Hepatocyte (in vitro differentiated cells): ENCODE measurements around the gene CLK1. TPM values are rescaled to one million over a fixed set of nuclear protein-coding genes. Genes with fewer than 3 reads are reported as not detected.

Source experiments
- DNase-seq: peaks from one replicate; pipeline ENCODE4 v3.0.0-alpha.2; 2016; ENCODE audit warnings: low spot score
- H2AFZ ChIP-seq: fragments of 200-600 bp; sonication (generic); 2 replicates; pipeline ENCODE4 v1.6.0; 2016; ENCODE audit warnings: antibody characterized with exemption, mild to moderate bottlenecking
- H3K27ac ChIP-seq: fragments of 200-600 bp; sonication (generic); 2 replicates; pipeline ENCODE4 v1.5.1; 2016; ENCODE audit warnings: mild to moderate bottlenecking
- H3K27me3 ChIP-seq: fragments of 200-600 bp; sonication (generic); 2 replicates; pipeline ENCODE4 v1.6.1; 2016
- H3K36me3 ChIP-seq: fragments of 200-600 bp; sonication (generic); replicated peaks from 2 replicates; pipeline ENCODE4 v1.5.1; 2016; ENCODE audit warnings: low read depth; ENCODE audit not compliant: insufficient read depth
- H3K4me1 ChIP-seq: fragments of 200-600 bp; sonication (generic); 2 replicates; pipeline ENCODE4 v1.5.1; 2016; ENCODE audit warnings: mild to moderate bottlenecking, moderate library complexity; ENCODE audit not compliant: insufficient read depth
- H3K4me2 ChIP-seq: fragments of 200-600 bp; sonication (generic); 2 replicates; pipeline ENCODE4 v1.6.0; 2016
- H3K4me3 ChIP-seq: fragments of 200-600 bp; sonication (generic); 2 replicates; pipeline ENCODE4 v1.5.1; 2016; ENCODE audit warnings: mild to moderate bottlenecking
- H3K79me2 ChIP-seq: fragments of 200-600 bp; sonication (generic); 2 replicates; pipeline ENCODE4 v1.6.0; 2017; ENCODE audit warnings: mild to moderate bottlenecking
- H3K9me2 ChIP-seq: fragments of 200-600 bp; sonication (generic); replicated peaks from 2 replicates; pipeline ENCODE4 v1.6.0; 2017; ENCODE audit warnings: mild to moderate bottlenecking; ENCODE audit not compliant: insufficient read depth
- H3K9me3 ChIP-seq: fragments of 200-600 bp; sonication (generic); 2 replicates; pipeline ENCODE4 v1.5.1; 2016; ENCODE audit warnings: low read depth, mild to moderate bottlenecking
- H4K20me1 ChIP-seq: fragments of 200-600 bp; sonication (generic); 2 replicates; pipeline ENCODE4 v1.6.0; 2016; ENCODE audit warnings: mild to moderate bottlenecking; ENCODE audit not compliant: insufficient read depth, poor library complexity, severe bottlenecking
- CTCF ChIP-seq: fragments of 200-600 bp; sonication (generic); IDR thresholded peaks from 2 replicates; pipeline ENCODE4 v1.5.1; 2016; ENCODE audit warnings: antibody characterized with exemption, mild to moderate bottlenecking; ENCODE audit not compliant: poor library complexity
- EZH2 ChIP-seq: fragments of 200-600 bp; sonication (generic); IDR thresholded peaks from 2 replicates; pipeline ENCODE4 v1.6.1; 2016; ENCODE audit warnings: antibody characterized with exemption, mild to moderate bottlenecking, borderline replicate concordance
- EZH2phosphoT487 ChIP-seq: fragments of 200-600 bp; sonication (generic); IDR thresholded peaks from one replicate; pipeline ENCODE4 v1.6.1; 2018; ENCODE audit warnings: antibody characterized with exemption, mild to moderate bottlenecking, low read depth, moderate library complexity; ENCODE audit not compliant: unreplicated experiment, severe bottlenecking
- WGBS: methylation state at CpG from one replicate; pipeline ENCODE4 v1.1.6; 2016; ENCODE audit warnings: low lambda C conversion rate; ENCODE audit errors: missing lambda C conversion rate; 5-methylcytosine and 5-hydroxymethylcytosine counted together
- polyA plus RNA-seq: library from polyadenylated mRNA; unstranded; fragments of >200 nt; fragmentation: Nextera tagmentation; extraction: Ambion mirVana; gene quantifications from 2 replicates; pipeline ENCODE4 v1.2.1, GENCODE V29; 2016
- total RNA-seq: library from RNA; depleted of rRNA; stranded (reverse); fragments of >200 nt; gene quantifications from 2 replicates; pipeline ENCODE4 v1.2.3, GENCODE V29; 2014

The CLK1 gene
- total and polyA plus RNA-seq, 2 experiments from 2014 or later = 51.0 to 98.4 TPM

GRCh38 chr2:200850512-200851256 is 13.8 kb downstream of the CLK1 start:
- Histone ChIP-seq H2AFZ (no peak overlapping the region), H3K79me2 (peaks cover 13% of the 10 kb centered on the region), H3K4me3 (no peak overlapping the region), H3K9me2 (no peaks in the 10 kb centered on the region), H3K27me3 (no peaks in the 10 kb centered on the region), H3K9me3 (no peaks in the 10 kb centered on the region), H3K36me3 (peaks cover 4% of the 10 kb centered on the region), H3K4me2 (no peak overlapping the region), H3K4me1 (no peaks in the 10 kb centered on the region), H4K20me1 (peaks cover 39% of the 10 kb centered on the region), H3K27ac (no peak overlapping the region)
- no peak for TF ChIP-seq EZH2
- TF ChIP-seq CTCF = no peak
- no peak for TF ChIP-seq EZH2phosphoT487
- WGBS = 89% methylated on average over 14 of the region's 14 CpGs
- DNase-seq = no peak

GRCh38 chr2:200847939-200848338 is 16.5 kb downstream of the CLK1 start:
- no peaks in the 10 kb centered on the region for H3K4me1 ChIP-seq

GRCh38 chr2:200847269-200847668 is 17.2 kb downstream of the CLK1 start:
- Histone ChIP-seq H3K79me2 (no peaks in the 10 kb centered on the region), H3K27me3 (no peaks in the 10 kb centered on the region), H3K4me2 (no peak overlapping the region), H3K4me1 (no peaks in the 10 kb centered on the region), H3K9me3 (no peaks in the 10 kb centered on the region), H3K27ac (no peak overlapping the region), H2AFZ (no peak overlapping the region), H3K36me3 (no peaks in the 10 kb centered on the region), H4K20me1 (peaks cover 10% of the 10 kb centered on the region), H3K4me3 (no peak overlapping the region), H3K9me2 (no peaks in the 10 kb centered on the region)
- TF ChIP-seq CTCF (no peak), EZH2 (no peak), EZH2phosphoT487 (no peak)
- no peak for DNase-seq

More at GRCh38 chr2:200847939-200848338, 16.5 kb downstream of the CLK1 start:
- Histone ChIP-seq H3K9me2 (no peaks in the 10 kb centered on the region), H3K4me2 (no peak overlapping the region), H3K36me3 (no peaks in the 10 kb centered on the region), H2AFZ (no peak overlapping the region), H4K20me1 (peaks cover 16% of the 10 kb centered on the region), H3K27me3 (no peaks in the 10 kb centered on the region), H3K27ac (no peak overlapping the region), H3K9me3 (no peaks in the 10 kb centered on the region), H3K4me3 (no peak overlapping the region), H3K79me2 (no peaks in the 10 kb centered on the region)
- DNase-seq = no peak
- 92% methylated on average over 4 of the region's 4 CpGs for WGBS
- TF ChIP-seq EZH2phosphoT487 = no peak
- TF ChIP-seq EZH2 = no peak
- no peak for TF ChIP-seq CTCF
